H9 (cell line): ENCODE data around the gene DHRS1. TPM values are rescaled to one million over a fixed set of nuclear protein-coding genes. Genes with fewer than 3 reads are reported as not detected.

Experiments
- DNase-seq: peaks from one replicate; pipeline ENCODE4 v3.0.0-alpha.2; 2017
- H2AFZ ChIP-seq: one replicate; pipeline ENCODE4 v1.6.1; 2013; ENCODE audit warnings: mild to moderate bottlenecking, low read length, control low read depth, moderate library complexity
- H2AK5ac ChIP-seq: 2 replicates; pipeline ENCODE4 v1.6.1; 2013; ENCODE audit warnings: low read length, control low read depth, mixed read lengths; ENCODE audit not compliant: insufficient read length
- H2BK120ac ChIP-seq: one replicate; pipeline ENCODE4 v1.6.1; 2013; ENCODE audit warnings: low read depth, mild to moderate bottlenecking, low read length, control low read depth, inconsistent platforms; ENCODE audit not compliant: poor library complexity, severe bottlenecking
- H2BK12ac ChIP-seq: 2 replicates; pipeline ENCODE4 v1.6.1; 2013; ENCODE audit warnings: low read length, control low read depth, mixed read lengths, low read depth; ENCODE audit not compliant: insufficient read length
- H2BK15ac ChIP-seq: 2 replicates; pipeline ENCODE4 v1.6.1; 2013; ENCODE audit warnings: low read depth, low read length, control low read depth
- H2BK20ac ChIP-seq: one replicate; pipeline ENCODE4 v1.6.1; 2013; ENCODE audit warnings: low read depth, mild to moderate bottlenecking, low read length, control low read depth, inconsistent platforms; ENCODE audit not compliant: poor library complexity, severe bottlenecking
- H2BK5ac ChIP-seq: 2 replicates; pipeline ENCODE4 v1.6.1; 2013; ENCODE audit warnings: low read length, control low read depth, mixed read lengths; ENCODE audit not compliant: insufficient read length
- H3K14ac ChIP-seq: 2 replicates; pipeline ENCODE4 v1.6.1; 2013; ENCODE audit warnings: low read length, control low read depth; ENCODE audit not compliant: insufficient read depth
- H3K18ac ChIP-seq: 2 replicates; pipeline ENCODE4 v1.6.1; 2013; ENCODE audit warnings: low read depth, mild to moderate bottlenecking, mixed read lengths, low read length, control low read depth; ENCODE audit not compliant: insufficient read length
- H3K23ac ChIP-seq: 2 replicates; pipeline ENCODE4 v1.6.1; 2013; ENCODE audit warnings: low read length, control low read depth, mixed read lengths, low read depth; ENCODE audit not compliant: insufficient read length
- H3K23me2 ChIP-seq: 2 replicates; pipeline ENCODE4 v1.6.1; 2013; ENCODE audit warnings: low read depth, mild to moderate bottlenecking, mixed read lengths, low read length, control low read depth; ENCODE audit not compliant: insufficient read length, poor library complexity, severe bottlenecking
- H3K27ac ChIP-seq: 2 replicates; pipeline ENCODE4 v1.5.1; 2013; ENCODE audit warnings: low read length, control low read depth, mixed read lengths, low read depth; ENCODE audit not compliant: insufficient read length
- H3K27me3 ChIP-seq: 2 replicates; pipeline ENCODE4 v1.6.1; 2013; ENCODE audit warnings: low read length, control low read depth, inconsistent platforms; ENCODE audit not compliant: insufficient read depth
- H3K4ac ChIP-seq: 2 replicates; pipeline ENCODE4 v1.6.1; 2013; ENCODE audit warnings: low read depth, mild to moderate bottlenecking, control low read depth, inconsistent platforms, low read length, moderate library complexity
- H3K4me1 ChIP-seq: 2 replicates; pipeline ENCODE4 v1.6.1; 2013; ENCODE audit warnings: low read length, control low read depth, inconsistent platforms; ENCODE audit not compliant: insufficient read depth
- H3K4me2 ChIP-seq: 2 replicates; pipeline ENCODE4 v1.6.1; 2013; ENCODE audit warnings: low read length, control low read depth, mixed read lengths; ENCODE audit not compliant: insufficient read length, insufficient read depth
- H3K56ac ChIP-seq: 2 replicates; pipeline ENCODE4 v1.6.1; 2013; ENCODE audit warnings: low read depth, mild to moderate bottlenecking, mixed read lengths, low read length, control low read depth; ENCODE audit not compliant: insufficient read length
- H3K79me1 ChIP-seq: 2 replicates; pipeline ENCODE4 v1.6.1; 2013; ENCODE audit warnings: low read depth, mild to moderate bottlenecking, moderate library complexity, low read length, control low read depth, inconsistent platforms; ENCODE audit not compliant: insufficient read depth, poor library complexity, severe bottlenecking
- H3K79me2 ChIP-seq: 2 replicates; pipeline ENCODE4 v1.6.1; 2013; ENCODE audit warnings: low read length, control low read depth, inconsistent platforms; ENCODE audit not compliant: insufficient read depth
- H3K9ac ChIP-seq: 2 replicates; pipeline ENCODE4 v1.6.1; 2013; ENCODE audit warnings: low read length, control low read depth, mixed read lengths; ENCODE audit not compliant: insufficient read length; ENCODE audit errors: extremely low read depth
- H3K9me3 ChIP-seq: one replicate; pipeline ENCODE4 v1.6.1; 2013; ENCODE audit warnings: low read depth, low read length, inconsistent platforms; ENCODE audit not compliant: control insufficient read depth
- H3T11ph ChIP-seq: one replicate; pipeline ENCODE4 v1.6.1; 2013; ENCODE audit warnings: mild to moderate bottlenecking, low read length, control low read depth, inconsistent platforms
- H4K20me1 ChIP-seq: one replicate; pipeline ENCODE4 v1.6.1; 2013; ENCODE audit not compliant: control insufficient read depth, insufficient read length, insufficient read depth
- H4K5ac ChIP-seq: 2 replicates; pipeline ENCODE4 v1.6.1; 2013; ENCODE audit warnings: low read depth, mild to moderate bottlenecking, mixed read lengths, low read length, control low read depth; ENCODE audit not compliant: insufficient read length
- H4K8ac ChIP-seq: replicated peaks from 2 replicates; pipeline ENCODE4 v1.6.1; 2013; ENCODE audit warnings: low read length, control low read depth, mixed read lengths, low read depth; ENCODE audit not compliant: insufficient read length
- H4K91ac ChIP-seq: 2 replicates; pipeline ENCODE4 v1.6.1; 2013; ENCODE audit warnings: low read depth, mild to moderate bottlenecking, moderate library complexity, mixed read lengths, low read length, control low read depth; ENCODE audit not compliant: insufficient read length
- H3K27ac Mint-ChIP-seq, 3 experiments: 2 replicates in 2 of 3; 3 replicates in 1 of 3; pipeline ENCODE4 v1.8.0; 2020 to 2021; ENCODE audit warnings: mixed read lengths in 3 of 3, mild to moderate bottlenecking in 1 of 3, moderate library complexity in 1 of 3
- H3K27me3 Mint-ChIP-seq: 2 replicates; pipeline ENCODE4 v1.8.0; 2021; ENCODE audit warnings: low read depth, mild to moderate bottlenecking, moderate library complexity, mixed read lengths
- H3K36me3 Mint-ChIP-seq, 3 experiments: 2 replicates in 2 of 3; 3 replicates in 1 of 3; pipeline ENCODE4 v1.8.0; 2020 to 2021; ENCODE audit warnings: low read depth in 3 of 3, mixed read lengths in 3 of 3; ENCODE audit not compliant: insufficient read depth in 1 of 3
- H3K4me1 Mint-ChIP-seq, 2 experiments: 2 replicates each; pipeline ENCODE4 v1.8.0; 2020; ENCODE audit warnings: mixed read lengths in 2 of 2
- H3K4me3 Mint-ChIP-seq, 2 experiments: 2 replicates in 1 of 2; 3 replicates in 1 of 2; pipeline ENCODE4 v1.8.0; 2020 to 2021; ENCODE audit warnings: mild to moderate bottlenecking in 2 of 2, mixed read lengths in 2 of 2, moderate library complexity in 1 of 2
- H3K9me3 Mint-ChIP-seq, 2 experiments: 2 replicates in 1 of 2; 3 replicates in 1 of 2; pipeline ENCODE4 v1.8.0; 2020; ENCODE audit warnings: mild to moderate bottlenecking in 2 of 2, mixed read lengths in 2 of 2, moderate library complexity in 1 of 2
- WGBS: extraction: QIAGEN DNeasy Blood & Tissue Kit; methylation state at CpG from one replicate; pipeline ENCODE4 v1.1.7; 2013; ENCODE audit warnings: missing lambda C conversion rate, low lambda C conversion rate, mixed read lengths; ENCODE audit not compliant: insufficient read length; ENCODE audit errors: extremely low coverage; 5-methylcytosine and 5-hydroxymethylcytosine counted together
- total RNA-seq: library from RNA; stranded (reverse); gene quantifications from 2 replicates; pipeline ENCODE4 v1.2.1, GENCODE V29; 2021
- TF ChIP-seq, protein P1 (sequence below): fragments of 200-600 bp; sonication (generic); conservative IDR thresholded peaks from 3 replicates; pipeline ENCODE4 v1.8.0; 2021; ENCODE audit warnings: antibody characterized with exemption, mild to moderate bottlenecking

DHRS1 gene
- total RNA-seq, 1 experiment from 2014 or later: 19.1 TPM

DNA sequence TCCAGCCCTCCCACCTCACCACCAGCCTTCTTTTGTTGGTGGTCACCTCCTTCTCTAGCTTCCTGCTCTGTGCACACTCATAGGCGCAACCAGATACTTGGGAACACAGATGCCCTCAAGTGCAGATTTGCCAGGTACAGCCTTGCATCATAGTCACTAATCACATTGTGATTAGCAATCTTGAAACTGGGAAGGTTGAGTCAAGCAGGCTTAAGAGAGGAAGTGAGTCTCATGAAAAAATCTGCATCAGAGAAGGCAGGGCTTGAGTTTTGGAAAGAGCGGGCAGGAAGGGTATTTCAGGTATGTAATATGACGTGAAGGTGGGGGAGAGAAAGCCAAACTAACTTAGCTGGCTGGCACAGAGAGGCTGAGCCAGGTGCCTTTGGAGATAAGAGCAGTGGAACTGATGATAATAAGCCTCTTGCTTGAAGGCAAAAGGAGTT is 25.5 kb downstream of the DHRS1 start:
- H3K4me3 Mint-ChIP-seq: no peak overlapping the region
- Histone ChIP-seq H3K79me1 (no peaks in the 10 kb centered on the region), H2BK12ac (no peak overlapping the region), H3K4ac (no peak overlapping the region), H2BK120ac (no peak overlapping the region), H2AFZ (no peak overlapping the region), H4K8ac (no peak overlapping the region), H4K5ac (no peak overlapping the region), H3K4me2 (no peak overlapping the region), H3K9ac (no peak overlapping the region), H3K9me3 (no peaks in the 10 kb centered on the region), H3K18ac (no peak overlapping the region), H3K27ac (no peak overlapping the region), H3K79me2 (no peaks in the 10 kb centered on the region), H2BK20ac (no peak overlapping the region), H2BK15ac (no peak overlapping the region), H2AK5ac (no peak overlapping the region), H3K27me3 (no peaks in the 10 kb centered on the region), H3K4me1 (no peaks in the 10 kb centered on the region), H4K91ac (no peak overlapping the region), H4K20me1 (no peaks in the 10 kb centered on the region), H3T11ph (no peak overlapping the region), H3K56ac (no peak overlapping the region), H3K23ac (no peak overlapping the region), H2BK5ac (no peak overlapping the region), H3K23me2 (peaks cover 8% of the 10 kb centered on the region), H3K14ac (no peak overlapping the region)
- H3K27ac Mint-ChIP-seq: peak overlapping the region in 1 of 3 experiments; percentile 11; a peak in 1 of 7 replicates
- no peaks in the 10 kb centered on the region for H3K27me3 Mint-ChIP-seq
- H3K9me3 Mint-ChIP-seq: no peaks in the 10 kb centered on the region
- TF ChIP-seq, protein P1, sequence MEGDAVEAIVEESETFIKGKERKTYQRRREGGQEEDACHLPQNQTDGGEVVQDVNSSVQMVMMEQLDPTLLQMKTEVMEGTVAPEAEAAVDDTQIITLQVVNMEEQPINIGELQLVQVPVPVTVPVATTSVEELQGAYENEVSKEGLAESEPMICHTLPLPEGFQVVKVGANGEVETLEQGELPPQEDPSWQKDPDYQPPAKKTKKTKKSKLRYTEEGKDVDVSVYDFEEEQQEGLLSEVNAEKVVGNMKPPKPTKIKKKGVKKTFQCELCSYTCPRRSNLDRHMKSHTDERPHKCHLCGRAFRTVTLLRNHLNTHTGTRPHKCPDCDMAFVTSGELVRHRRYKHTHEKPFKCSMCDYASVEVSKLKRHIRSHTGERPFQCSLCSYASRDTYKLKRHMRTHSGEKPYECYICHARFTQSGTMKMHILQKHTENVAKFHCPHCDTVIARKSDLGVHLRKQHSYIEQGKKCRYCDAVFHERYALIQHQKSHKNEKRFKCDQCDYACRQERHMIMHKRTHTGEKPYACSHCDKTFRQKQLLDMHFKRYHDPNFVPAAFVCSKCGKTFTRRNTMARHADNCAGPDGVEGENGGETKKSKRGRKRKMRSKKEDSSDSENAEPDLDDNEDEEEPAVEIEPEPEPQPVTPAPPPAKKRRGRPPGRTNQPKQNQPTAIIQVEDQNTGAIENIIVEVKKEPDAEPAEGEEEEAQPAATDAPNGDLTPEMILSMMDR: no peak
- DNase-seq: no peak
- WGBS: no CpG with 5 or more reads among the region's 3 CpGs
- 0 out of 7 replicates have a peak, but pooled peaks cover 0 to 4% (median 0%) of the 10 kb centered on the region in 3 experiments for H3K36me3 Mint-ChIP-seq
- peaks cover 12 to 14% of the 10 kb centered on the region in 2 experiments for H3K4me1 Mint-ChIP-seq
